ENCODE measurements around the gene GTPBP6. TPM values are rescaled to one million over a fixed set of nuclear protein-coding genes. Genes with fewer than 3 reads are reported as not detected.

GTPBP6 gene
- total and polyA plus RNA-seq, 4 donors: 34.7 to 62.6 (median 41.8) TPM

DNA sequence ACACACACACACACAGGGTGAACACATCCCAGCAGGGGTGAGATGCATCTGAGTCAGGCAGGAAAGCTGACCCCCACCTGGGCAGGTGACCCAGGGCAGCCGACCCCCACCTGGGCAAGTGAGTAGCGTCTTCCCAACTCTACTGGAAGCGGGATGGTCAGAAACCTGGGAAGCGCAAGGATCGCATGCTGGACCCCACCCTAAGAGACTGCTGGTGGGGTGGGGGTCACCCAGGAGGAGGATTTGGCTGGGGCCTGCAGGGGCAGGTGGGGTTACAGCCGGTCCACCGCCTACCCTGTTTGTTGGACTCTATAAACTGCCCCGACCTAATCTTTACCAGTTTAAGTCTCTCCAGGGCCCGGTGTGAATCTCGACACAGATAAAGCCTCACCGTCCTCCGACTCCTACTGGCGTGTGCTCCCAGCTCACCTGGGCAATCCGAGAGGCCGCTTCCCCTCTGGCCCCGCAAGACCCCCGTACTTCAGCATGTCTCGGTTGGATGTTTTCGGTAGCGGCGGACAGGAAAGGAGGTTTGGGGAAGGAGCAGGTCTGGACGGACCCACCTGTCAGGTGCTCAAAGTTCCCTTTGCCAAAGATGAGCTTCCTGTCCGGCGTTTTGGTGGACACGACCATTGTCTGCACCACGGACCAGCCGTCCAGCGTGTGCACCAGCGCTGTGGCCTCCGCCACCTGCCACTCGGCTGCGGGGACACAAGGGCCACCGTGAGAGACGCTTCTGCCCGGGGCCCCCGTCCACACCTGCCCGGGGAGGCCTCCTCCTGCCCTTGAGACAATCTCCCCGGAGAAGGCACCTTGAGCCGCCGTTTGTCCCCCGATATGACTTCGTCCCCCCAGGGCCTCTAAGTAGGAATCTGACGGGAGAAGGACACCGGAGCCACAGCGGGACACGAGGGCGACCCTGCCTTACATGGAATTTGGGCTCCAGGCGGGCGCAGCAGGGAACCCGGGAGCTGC lies 2.0 kb downstream of the GTPBP6 start:
- peak; percentile 49 to 72 for DNase-seq

GRCh38 chrX:314781-315595 lies 3.6 kb downstream of the GTPBP6 start:
- no peak overlapping the region for H3K27ac ChIP-seq (ENCODE audit: low read depth in 1 of 2, low read length in 2 of 2)
- H3K36me3 ChIP-seq (ENCODE audit: control insufficient read depth in 1 of 2, insufficient read depth in 2 of 2, low read length in 1 of 2): peaks cover 7% of the 10 kb centered on the region in 2 donors
- WGBS, 2 donors: 93 to 94% methylated on average over 51 of the region's 51 CpGs
- peak; percentile 49 to 67 for DNase-seq
- no peak overlapping the region for H3K4me3 ChIP-seq (ENCODE audit: low read length in 2 of 2)
- intact Hi-C loops (cut with DNase I): loop anchor here (5.0 kb wide), 2 partner anchors 33 to 72 kb away; partner anchors contain the start of genes PPP2R3B (in 2 of the 2) and PLCXD1 (in 1 of the 2)
- no peak for ATAC-seq (ENCODE audit: low FRiP score)
- no peaks in the 10 kb centered on the region for H3K9me3 ChIP-seq (ENCODE audit: control insufficient read depth, low read length)
- H3K27me3 ChIP-seq (ENCODE audit: control insufficient read depth in 1 of 2, insufficient read depth in 2 of 2, low read length in 1 of 2): no peaks in the 10 kb centered on the region
- peaks cover 0 to 3% of the 10 kb centered on the region in 2 donors for H3K4me1 ChIP-seq (ENCODE audit: control insufficient read depth in 1 of 2, insufficient read depth in 2 of 2, low read length in 2 of 2)

More for the DNA sequence above, 2.0 kb downstream of the GTPBP6 start:
- H3K36me3 ChIP-seq (ENCODE audit: control insufficient read depth in 1 of 2, insufficient read depth in 2 of 2, low read length in 1 of 2): peaks cover 5 to 7% of the 10 kb centered on the region in 2 donors
- H3K9me3 ChIP-seq (ENCODE audit: control insufficient read depth, low read length): no peaks in the 10 kb centered on the region
- ATAC-seq (ENCODE audit: low FRiP score): no peak
- no peak overlapping the region for H3K27ac ChIP-seq (ENCODE audit: low read depth in 1 of 2, low read length in 2 of 2)
- WGBS, 2 donors: 94 to 95% methylated on average over 50 of the region's 50 CpGs
- H3K4me3 ChIP-seq (ENCODE audit: low read length in 2 of 2): no peak overlapping the region
- H3K4me1 ChIP-seq (ENCODE audit: control insufficient read depth in 1 of 2, insufficient read depth in 2 of 2, low read length in 2 of 2): peaks cover 0 to 3% of the 10 kb centered on the region in 2 donors
- no peaks in the 10 kb centered on the region for H3K27me3 ChIP-seq (ENCODE audit: control insufficient read depth in 1 of 2, insufficient read depth in 2 of 2, low read length in 1 of 2)
- intact Hi-C loops (cut with DNase I): loop anchor here (5.0 kb wide), 2 partner anchors 34 to 71 kb away; partner anchors contain the start of genes PPP2R3B (in 2 of the 2) and PLCXD1 (in 1 of the 2)

DNA sequence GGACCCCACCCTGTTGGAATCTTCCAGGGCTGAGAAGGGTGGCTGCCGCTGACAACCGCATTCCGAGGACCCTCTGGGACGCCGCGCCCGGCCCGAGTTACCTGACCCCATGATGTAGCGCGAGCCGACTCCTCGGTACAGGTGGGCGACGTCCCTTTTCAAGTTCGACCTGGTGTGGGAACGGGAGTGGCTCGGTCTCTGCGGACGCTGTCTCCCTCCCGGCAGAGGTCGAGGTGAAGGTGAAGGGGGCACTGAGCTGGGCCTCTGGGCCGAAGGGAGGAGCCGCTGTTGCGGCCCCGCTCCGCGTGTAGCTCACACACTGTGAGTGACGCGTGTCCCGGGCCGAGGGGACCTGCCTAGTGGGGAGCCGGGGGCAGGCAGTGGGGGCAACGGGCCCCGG lies 4.5 kb downstream of the GTPBP6 start:
- DNase-seq (peak; percentile 46 to 74), ATAC-seq (ENCODE audit: low FRiP score) (no peak)
- no peaks in the 10 kb centered on the region for H3K27me3 ChIP-seq (ENCODE audit: control insufficient read depth in 1 of 2, insufficient read depth in 2 of 2, low read length in 1 of 2)
- H3K36me3 ChIP-seq (ENCODE audit: control insufficient read depth in 1 of 2, insufficient read depth in 2 of 2, low read length in 1 of 2): peaks cover 7% of the 10 kb centered on the region in 2 donors
- 97 to 98% methylated on average over 34 of the region's 34 CpGs for WGBS, 2 donors
- H3K27ac ChIP-seq (ENCODE audit: low read depth in 1 of 2, low read length in 2 of 2): no peak overlapping the region
- no peaks in the 10 kb centered on the region for H3K9me3 ChIP-seq (ENCODE audit: control insufficient read depth, low read length)
- no peaks in the 10 kb centered on the region for H3K4me1 ChIP-seq (ENCODE audit: control insufficient read depth in 1 of 2, insufficient read depth in 2 of 2, low read length in 2 of 2)
- intact Hi-C loops (cut with DNase I): no loop called here
- H3K4me3 ChIP-seq (ENCODE audit: low read length in 2 of 2): no peak overlapping the region

GRCh38 chrX:313546-313945 lies 5.0 kb downstream of the GTPBP6 start:
- intact Hi-C loops (cut with DNase I): no loop called here
- 88 to 97% methylated on average over 8 of the region's 8 CpGs for WGBS, 2 donors
- no peak for ATAC-seq (ENCODE audit: low FRiP score)
- peak; percentile 33 to 55 for DNase-seq
- Histone ChIP-seq H3K36me3 (ENCODE audit: control insufficient read depth in 1 of 2, insufficient read depth in 2 of 2, low read length in 1 of 2) (peaks cover 7% of the 10 kb centered on the region in 2 donors), H3K9me3 (ENCODE audit: control insufficient read depth, low read length) (no peaks in the 10 kb centered on the region), H3K4me3 (ENCODE audit: low read length in 2 of 2) (no peak overlapping the region), H3K4me1 (ENCODE audit: control insufficient read depth in 1 of 2, insufficient read depth in 2 of 2, low read length in 2 of 2) (no peaks in the 10 kb centered on the region), H3K27ac (ENCODE audit: low read depth in 1 of 2, low read length in 2 of 2) (no peak overlapping the region), H3K27me3 (ENCODE audit: control insufficient read depth in 1 of 2, insufficient read depth in 2 of 2, low read length in 1 of 2) (no peaks in the 10 kb centered on the region)

DNA sequence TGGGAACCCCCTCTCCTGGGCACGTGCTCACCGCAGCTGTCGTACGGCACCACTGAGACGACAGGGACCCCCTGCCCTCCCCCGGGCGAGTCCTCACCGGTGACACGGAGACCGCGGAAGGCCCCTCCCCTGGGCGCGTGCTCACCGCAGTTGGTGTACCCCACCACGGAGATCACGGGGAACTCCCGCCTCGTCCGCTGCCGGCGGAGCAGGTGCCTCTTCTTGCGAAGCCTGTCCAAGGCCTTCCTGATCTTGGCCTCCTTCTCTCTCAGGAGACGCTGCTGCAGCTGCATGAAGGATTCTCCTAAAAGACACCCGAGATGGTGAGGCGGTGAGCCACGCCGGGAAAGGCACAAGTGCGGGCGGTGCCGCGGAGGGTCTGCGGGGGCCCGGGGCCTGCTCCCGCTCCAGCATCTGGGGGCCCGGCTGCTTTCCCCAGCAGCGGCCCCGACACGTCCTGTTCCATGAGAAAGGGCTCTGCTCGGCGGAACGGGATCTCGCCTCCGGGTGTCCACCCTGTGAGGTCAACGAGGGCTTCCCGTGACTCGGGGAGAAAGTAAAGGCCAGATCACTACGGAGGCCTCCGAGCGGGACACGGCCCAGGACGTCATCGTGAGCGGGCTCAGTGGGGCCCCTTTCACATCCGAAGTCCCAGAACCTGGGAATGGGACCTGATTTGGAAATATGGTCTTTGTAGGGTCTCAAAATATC lies 5.8 kb downstream of the GTPBP6 start:
- no peak overlapping the region for H3K4me3 ChIP-seq (ENCODE audit: low read length in 2 of 2)
- H3K27me3 ChIP-seq (ENCODE audit: control insufficient read depth in 1 of 2, insufficient read depth in 2 of 2, low read length in 1 of 2): no peaks in the 10 kb centered on the region
- no peaks in the 10 kb centered on the region for H3K4me1 ChIP-seq (ENCODE audit: control insufficient read depth in 1 of 2, insufficient read depth in 2 of 2, low read length in 2 of 2)
- no peaks in the 10 kb centered on the region for H3K9me3 ChIP-seq (ENCODE audit: control insufficient read depth, low read length)
- no peak overlapping the region for H3K27ac ChIP-seq (ENCODE audit: low read depth in 1 of 2, low read length in 2 of 2)
- 96% methylated on average over 54 of the region's 54 CpGs for WGBS, 2 donors
- ATAC-seq (ENCODE audit: low FRiP score): no peak
- peaks cover 7% of the 10 kb centered on the region in 2 donors for H3K36me3 ChIP-seq (ENCODE audit: control insufficient read depth in 1 of 2, insufficient read depth in 2 of 2, low read length in 1 of 2)
- intact Hi-C loops (cut with DNase I): no loop called here
- DNase-seq: peak; percentile 42 to 76

- 94 to 96% methylated on average over 69 of the region's 69 CpGs for WGBS, 2 donors
- peak; percentile 42 to 75 for DNase-seq
- Histone ChIP-seq H3K9me3 (ENCODE audit: control insufficient read depth, low read length) (no peaks in the 10 kb centered on the region), H3K4me1 (ENCODE audit: control insufficient read depth in 1 of 2, insufficient read depth in 2 of 2, low read length in 2 of 2) (no peaks in the 10 kb centered on the region), H3K4me3 (ENCODE audit: low read length in 2 of 2) (no peak overlapping the region), H3K27ac (ENCODE audit: low read depth in 1 of 2, low read length in 2 of 2) (no peak overlapping the region), H3K27me3 (ENCODE audit: control insufficient read depth in 1 of 2, insufficient read depth in 2 of 2, low read length in 1 of 2) (no peaks in the 10 kb centered on the region), H3K36me3 (ENCODE audit: control insufficient read depth in 1 of 2, insufficient read depth in 2 of 2, low read length in 1 of 2) (peaks cover 7 to 11% of the 10 kb centered on the region in 2 donors)
- intact Hi-C loops (cut with DNase I): no loop called here
- ATAC-seq (ENCODE audit: low FRiP score): no peak
Observed at GRCh38 chrX:311156-312129, 7.2 kb downstream of the GTPBP6 start.

- ATAC-seq (ENCODE audit: low FRiP score) (no peak), DNase-seq (peak; percentile 40 to 74)
- Histone ChIP-seq H3K4me1 (ENCODE audit: control insufficient read depth in 1 of 2, insufficient read depth in 2 of 2, low read length in 2 of 2) (no peaks in the 10 kb centered on the region), H3K4me3 (ENCODE audit: low read length in 2 of 2) (no peak overlapping the region), H3K27ac (ENCODE audit: low read depth in 1 of 2, low read length in 2 of 2) (no peak overlapping the region), H3K36me3 (ENCODE audit: control insufficient read depth in 1 of 2, insufficient read depth in 2 of 2, low read length in 1 of 2) (peaks cover 7 to 11% of the 10 kb centered on the region in 2 donors), H3K27me3 (ENCODE audit: control insufficient read depth in 1 of 2, insufficient read depth in 2 of 2, low read length in 1 of 2) (no peaks in the 10 kb centered on the region), H3K9me3 (ENCODE audit: control insufficient read depth, low read length) (no peaks in the 10 kb centered on the region)
- WGBS, 2 donors: 95 to 96% methylated on average over 25 of the region's 25 CpGs
- intact Hi-C loops (cut with DNase I): no loop called here
Observed at GRCh38 chrX:310621-311155, 7.9 kb downstream of the GTPBP6 start.
